T follicular helper cell (primary cell): Measurements from ENCODE around the gene FBXW8.
A peak's percentile ranks its signal among the peaks of the same experiment; 100 is the strongest.

ENCODE experiments used
- DNase-seq: peaks from one replicate; pipeline ENCODE4 v3.0.0-alpha.2; 2020; ENCODE audit warnings: low read depth

The FBXW8 gene

GRCh38 chr12:116924558-116925453, 14.1 kb downstream of the FBXW8 start:
- DNase-seq: peak; percentile 31

- no peak for DNase-seq
Observed at GRCh38 chr12:116926283-116927243, 15.8 kb downstream of the FBXW8 start.

GRCh38 chr12:116927244-116927940, 16.6 kb downstream of the FBXW8 start:
- no peak for DNase-seq

GRCh38 chr12:116928504-116928903, 17.8 kb downstream of the FBXW8 start:
- DNase-seq: no peak

- no peak for DNase-seq
Observed at GRCh38 chr12:116929885-116930284, 19.1 kb downstream of the FBXW8 start.

GRCh38 chr12:116931665-116932064, 20.9 kb downstream of the FBXW8 start:
- no peak for DNase-seq

GRCh38 chr12:116933091-116933490, 22.3 kb downstream of the FBXW8 start:
- no peak for DNase-seq

- DNase-seq: no peak
Observed at GRCh38 chr12:116933512-116934246, 22.9 kb downstream of the FBXW8 start.

GRCh38 chr12:116934908-116935705, 24.4 kb downstream of the FBXW8 start:
- no peak for DNase-seq

GRCh38 chr12:116937640-116938039, 26.9 kb downstream of the FBXW8 start:
- no peak for DNase-seq

GRCh38 chr12:116939734-116940133, 29.0 kb downstream of the FBXW8 start:
- no peak for DNase-seq

GRCh38 chr12:116941188-116941587, 30.4 kb downstream of the FBXW8 start:
- no peak for DNase-seq

GRCh38 chr12:116943419-116944372, 32.9 kb downstream of the FBXW8 start:
- no peak for DNase-seq

GRCh38 chr12:116945886-116946550, 35.3 kb downstream of the FBXW8 start:
- DNase-seq: no peak

- no peak for DNase-seq
Observed at GRCh38 chr12:116948298-116948697, 37.5 kb downstream of the FBXW8 start.

GRCh38 chr12:116950628-116951325, 40.0 kb downstream of the FBXW8 start:
- DNase-seq: no peak

- no peak for DNase-seq
Observed at GRCh38 chr12:116954710-116955381, 44.1 kb downstream of the FBXW8 start.
